GM19025 (cell line): ENCODE measurements around the gene DIAPH2.

Experiments
- ATAC-seq: cut with Tn5 transposase; IDR thresholded peaks from one replicate; pipeline ENCODE4 v1.9.1; 2021; ENCODE audit warnings: mild to moderate bottlenecking, low read depth, moderate library complexity; ENCODE audit not compliant: unreplicated experiment

Gene DIAPH2

GRCh38 chrX:96684339-96685209 is at the start of gene DIAPH2:
Gene DIAPH2 (plus strand): TSS chrX:96684842.
- ATAC-seq, result peak; percentile 77

GRCh38 chrX:96650023-96650422 is 34.6 kb upstream of the DIAPH2 start:
- no peak for ATAC-seq

GRCh38 chrX:96655947-96656623 is 28.6 kb upstream of the DIAPH2 start:
- no peak for ATAC-seq

GRCh38 chrX:96682516-96682915 is 2.1 kb upstream of the DIAPH2 start:
- no peak for ATAC-seq

GRCh38 chrX:96683997-96684338 is 674 bp upstream of the DIAPH2 start:
- ATAC-seq, result no peak

GRCh38 chrX:96685210-96686099 is 813 bp downstream of the DIAPH2 start:
- ATAC-seq, result peak; percentile 16

- ATAC-seq, result no peak
Measured at GRCh38 chrX:96687776-96688175, 3.1 kb downstream of the DIAPH2 start.

GRCh38 chrX:96688789-96689188 is 4.1 kb downstream of the DIAPH2 start:
- no peak for ATAC-seq

GRCh38 chrX:96689991-96690390 is 5.3 kb downstream of the DIAPH2 start:
- ATAC-seq, result no peak

- ATAC-seq, result no peak
Measured at GRCh38 chrX:96692454-96692853, 7.8 kb downstream of the DIAPH2 start.

- ATAC-seq, result no peak
Measured at GRCh38 chrX:96692890-96693289, 8.2 kb downstream of the DIAPH2 start.

- ATAC-seq, result no peak
Measured at GRCh38 chrX:96693407-96693806, 8.8 kb downstream of the DIAPH2 start.

- no peak for ATAC-seq
Measured at GRCh38 chrX:96696462-96696861, 11.8 kb downstream of the DIAPH2 start.

- no peak for ATAC-seq
Measured at GRCh38 chrX:96700625-96701024, 16.0 kb downstream of the DIAPH2 start.

- ATAC-seq, result no peak
Measured at GRCh38 chrX:96703379-96703778, 18.7 kb downstream of the DIAPH2 start.

GRCh38 chrX:96703816-96704215 is 19.2 kb downstream of the DIAPH2 start:
- no peak for ATAC-seq

GRCh38 chrX:96704629-96705028 is 20.0 kb downstream of the DIAPH2 start:
- ATAC-seq, result no peak

- no peak for ATAC-seq
Measured at GRCh38 chrX:96705905-96706304, 21.3 kb downstream of the DIAPH2 start.

- ATAC-seq, result no peak
Measured at GRCh38 chrX:96707804-96708203, 23.2 kb downstream of the DIAPH2 start.

- no peak for ATAC-seq
Measured at GRCh38 chrX:96710031-96710430, 25.4 kb downstream of the DIAPH2 start.

- ATAC-seq, result no peak
Measured at GRCh38 chrX:96713303-96713702, 28.7 kb downstream of the DIAPH2 start.
